ENCODE results near the gene CALHM6.
A peak's percentile ranks its signal among the peaks of the same experiment; 100 is the strongest.

CALHM6 gene

GRCh38 chr6:116446399-116446798 lies 14.8 kb upstream of the CALHM6 start:
- DNase-seq = peak; percentile 71 to 93 (median 91)

- DNase-seq = no peak
Observed at GRCh38 chr6:116447052-116447451, 14.1 kb upstream of the CALHM6 start.

- peak; percentile 77 to 96 (median 86) for DNase-seq
Observed at GRCh38 chr6:116447496-116448011, 13.6 kb upstream of the CALHM6 start.

- peak in 2 of 3 donors; percentile 22 to 41 for DNase-seq
Observed at GRCh38 chr6:116449565-116449964, 11.6 kb upstream of the CALHM6 start.

GRCh38 chr6:116450185-116450710 lies 10.9 kb upstream of the CALHM6 start:
- DNase-seq = no peak

GRCh38 chr6:116450769-116451740 lies 10.1 kb upstream of the CALHM6 start:
- DNase-seq = peak; percentile 67 to 75 (median 73)

- no peak for DNase-seq
Observed at GRCh38 chr6:116451916-116452315, 9.3 kb upstream of the CALHM6 start.

- peak in 2 of 3 donors; percentile 38 to 51 for DNase-seq
Observed at GRCh38 chr6:116452531-116452930, 8.6 kb upstream of the CALHM6 start.

- DNase-seq = peak; percentile 24 to 64 (median 58)
Observed at GRCh38 chr6:116456106-116456505, 5.1 kb upstream of the CALHM6 start.

GRCh38 chr6:116456927-116457326 lies 4.2 kb upstream of the CALHM6 start:
- peak; percentile 47 to 91 (median 69) for DNase-seq

GRCh38 chr6:116458264-116458663 lies 2.9 kb upstream of the CALHM6 start:
- no peak for DNase-seq

GRCh38 chr6:116459927-116460326 lies 1.2 kb upstream of the CALHM6 start:
- no peak for DNase-seq

GRCh38 chr6:116461932-116462885 lies 1.0 kb downstream of the CALHM6 start:
- peak in 2 of 3 donors; percentile 50 to 69 for DNase-seq

GRCh38 chr6:116463301-116463700 lies 2.1 kb downstream of the CALHM6 start:
- no peak for DNase-seq

- DNase-seq = peak; percentile 86 to 97 (median 94)
Observed at GRCh38 chr6:116465246-116465645, 4.1 kb downstream of the CALHM6 start.

GRCh38 chr6:116467096-116467495 lies 5.9 kb downstream of the CALHM6 start:
- DNase-seq = no peak

GRCh38 chr6:116467514-116467913 lies 6.3 kb downstream of the CALHM6 start:
- no peak for DNase-seq

- DNase-seq = no peak
Observed at GRCh38 chr6:116468293-116468692, 7.1 kb downstream of the CALHM6 start.

GRCh38 chr6:116471531-116471930 lies 10.4 kb downstream of the CALHM6 start:
- DNase-seq = peak in 2 of 3 donors; percentile 30 to 37

- DNase-seq = no peak
Observed at GRCh38 chr6:116472706-116473105, 11.5 kb downstream of the CALHM6 start.

- DNase-seq = peak in 2 of 3 donors; percentile 46 to 51
Observed at GRCh38 chr6:116475141-116475540, 14.0 kb downstream of the CALHM6 start.

- peak; percentile 58 to 79 (median 73) for DNase-seq
Observed at GRCh38 chr6:116476002-116476678, 15.0 kb downstream of the CALHM6 start.
